Upper lobe of right lung (tissue), 1 donor: ENCODE data around the gene LRRC41. TPM values are rescaled to one million over a fixed set of nuclear protein-coding genes. Genes with fewer than 3 reads are reported as not detected.
A peak's percentile ranks its signal among the peaks of the same experiment; 100 is the strongest.

Experiments used
- ATAC-seq: fragments of 200-7000 bp; cut with Tn5 transposase; one replicate; pipeline ENCODE4 v1.9.1; 2020; ENCODE audit warnings: mild to moderate bottlenecking, moderate library complexity
- DNase-seq: peaks from one replicate; pipeline ENCODE4 v3.0.0-alpha.2; 2020
- H3K27ac ChIP-seq: fragments of 200-600 bp; one replicate; pipeline ENCODE4 v1.8.0; 2022
- H3K27me3 ChIP-seq: fragments of 200-600 bp; one replicate; pipeline ENCODE4 v1.8.0; 2022; ENCODE audit warnings: mild to moderate bottlenecking
- H3K36me3 ChIP-seq: fragments of 200-600 bp; one replicate; pipeline ENCODE4 v1.8.0; 2022
- H3K4me1 ChIP-seq: fragments of 200-600 bp; one replicate; pipeline ENCODE4 v1.8.0; 2022
- H3K4me3 ChIP-seq: fragments of 200-600 bp; one replicate; pipeline ENCODE4 v1.8.0; 2022; ENCODE audit warnings: mild to moderate bottlenecking
- H3K9me3 ChIP-seq: fragments of 200-600 bp; one replicate; pipeline ENCODE4 v1.8.0; 2022
- intact Hi-C: fragments of 100-400 bp; cut with DNase I; formaldehyde crosslinking; loops from one replicate; pipeline ENCODE4 v1.11.0; 2022
- total RNA-seq: library from RNA; stranded (reverse); fragmentation: NEBNext Ultra II Directional; extraction: Animal tissue kit (Norgen Biotek cat#: 25700); gene quantifications from one replicate; pipeline ENCODE4 v1.2.1, GENCODE V29; 2021
- TF ChIP-seq, protein P1 (sequence below): fragments of 200-600 bp; IDR thresholded peaks from one replicate; pipeline ENCODE4 v1.8.0; 2022; ENCODE audit warnings: antibody characterized with exemption
- donor health status: DM: no; HTN: yes; CAD: no; lungs with severe emphysema.

The LRRC41 gene
- total RNA-seq, 1 donor from 2014 or later, result 53.6 TPM

DNA sequence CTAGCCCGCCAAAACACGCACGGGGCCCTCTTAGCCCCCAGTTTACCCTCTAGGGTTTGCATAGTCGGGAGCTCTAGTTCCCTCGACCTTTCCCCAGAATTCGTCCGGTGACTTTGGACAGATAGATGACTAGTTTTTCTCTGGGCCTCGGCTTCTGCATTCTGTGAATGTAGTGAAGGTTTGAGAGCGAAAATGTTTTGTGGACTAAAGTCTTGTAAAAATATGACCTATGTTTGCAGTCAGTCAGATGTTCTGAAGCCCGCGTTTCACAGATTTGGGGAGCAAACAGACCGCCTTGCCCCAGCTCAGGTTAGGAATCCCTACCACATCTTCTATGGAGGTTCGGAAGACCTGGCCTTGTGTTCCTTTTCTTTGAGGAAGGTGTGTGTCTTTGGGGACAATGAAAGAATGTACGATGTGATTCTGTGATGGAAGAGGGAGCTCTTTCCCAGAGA is 483 bp upstream of the LRRC41 start:
- Histone ChIP-seq H3K9me3 (no peaks in the 10 kb centered on the region), H3K36me3 (peaks cover 2% of the 10 kb centered on the region), H3K27me3 (no peaks in the 10 kb centered on the region), H3K27ac (peak overlapping the region; percentile 98), H3K4me3 (peak overlapping the region; percentile 98), H3K4me1 (peaks cover 40% of the 10 kb centered on the region)
- ATAC-seq (peak; percentile 1), DNase-seq (no peak)
- intact Hi-C loops, result no loop called here
- TF ChIP-seq, protein P1, sequence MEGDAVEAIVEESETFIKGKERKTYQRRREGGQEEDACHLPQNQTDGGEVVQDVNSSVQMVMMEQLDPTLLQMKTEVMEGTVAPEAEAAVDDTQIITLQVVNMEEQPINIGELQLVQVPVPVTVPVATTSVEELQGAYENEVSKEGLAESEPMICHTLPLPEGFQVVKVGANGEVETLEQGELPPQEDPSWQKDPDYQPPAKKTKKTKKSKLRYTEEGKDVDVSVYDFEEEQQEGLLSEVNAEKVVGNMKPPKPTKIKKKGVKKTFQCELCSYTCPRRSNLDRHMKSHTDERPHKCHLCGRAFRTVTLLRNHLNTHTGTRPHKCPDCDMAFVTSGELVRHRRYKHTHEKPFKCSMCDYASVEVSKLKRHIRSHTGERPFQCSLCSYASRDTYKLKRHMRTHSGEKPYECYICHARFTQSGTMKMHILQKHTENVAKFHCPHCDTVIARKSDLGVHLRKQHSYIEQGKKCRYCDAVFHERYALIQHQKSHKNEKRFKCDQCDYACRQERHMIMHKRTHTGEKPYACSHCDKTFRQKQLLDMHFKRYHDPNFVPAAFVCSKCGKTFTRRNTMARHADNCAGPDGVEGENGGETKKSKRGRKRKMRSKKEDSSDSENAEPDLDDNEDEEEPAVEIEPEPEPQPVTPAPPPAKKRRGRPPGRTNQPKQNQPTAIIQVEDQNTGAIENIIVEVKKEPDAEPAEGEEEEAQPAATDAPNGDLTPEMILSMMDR, result no peak

DNA sequence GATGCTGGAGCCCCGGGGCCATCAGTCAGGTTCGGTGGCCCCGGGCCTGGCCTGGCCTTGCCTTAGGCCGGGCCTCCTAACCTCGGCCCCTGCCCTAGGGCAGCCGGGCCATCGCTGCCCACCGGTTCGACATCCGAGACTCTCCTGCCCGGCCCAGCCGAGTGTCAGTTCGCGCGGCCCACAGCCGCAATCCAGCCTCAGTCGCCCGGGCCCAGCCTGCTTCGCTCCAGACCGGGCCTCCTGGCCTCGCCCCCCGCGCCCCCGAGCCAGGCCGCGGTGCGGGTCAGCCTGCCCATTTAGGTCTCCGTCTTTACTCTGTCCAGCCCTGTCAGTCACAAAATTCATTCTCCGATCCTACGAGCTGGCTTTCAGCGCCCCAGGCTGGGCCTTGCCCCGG is 777 bp downstream of the LRRC41 start:
- peaks cover 4% of the 10 kb centered on the region for H3K36me3 ChIP-seq
- H3K9me3 ChIP-seq, result no peaks in the 10 kb centered on the region
- peaks cover 40% of the 10 kb centered on the region for H3K4me1 ChIP-seq
- TF ChIP-seq, protein P1, result no peak
- no peaks in the 10 kb centered on the region for H3K27me3 ChIP-seq
- intact Hi-C loops, result no loop called here
- peak overlapping the region; percentile 98 for H3K27ac ChIP-seq
- peak; percentile 76 for DNase-seq
- peak; percentile 21 for ATAC-seq
- H3K4me3 ChIP-seq, result peak overlapping the region; percentile 98

DNA sequence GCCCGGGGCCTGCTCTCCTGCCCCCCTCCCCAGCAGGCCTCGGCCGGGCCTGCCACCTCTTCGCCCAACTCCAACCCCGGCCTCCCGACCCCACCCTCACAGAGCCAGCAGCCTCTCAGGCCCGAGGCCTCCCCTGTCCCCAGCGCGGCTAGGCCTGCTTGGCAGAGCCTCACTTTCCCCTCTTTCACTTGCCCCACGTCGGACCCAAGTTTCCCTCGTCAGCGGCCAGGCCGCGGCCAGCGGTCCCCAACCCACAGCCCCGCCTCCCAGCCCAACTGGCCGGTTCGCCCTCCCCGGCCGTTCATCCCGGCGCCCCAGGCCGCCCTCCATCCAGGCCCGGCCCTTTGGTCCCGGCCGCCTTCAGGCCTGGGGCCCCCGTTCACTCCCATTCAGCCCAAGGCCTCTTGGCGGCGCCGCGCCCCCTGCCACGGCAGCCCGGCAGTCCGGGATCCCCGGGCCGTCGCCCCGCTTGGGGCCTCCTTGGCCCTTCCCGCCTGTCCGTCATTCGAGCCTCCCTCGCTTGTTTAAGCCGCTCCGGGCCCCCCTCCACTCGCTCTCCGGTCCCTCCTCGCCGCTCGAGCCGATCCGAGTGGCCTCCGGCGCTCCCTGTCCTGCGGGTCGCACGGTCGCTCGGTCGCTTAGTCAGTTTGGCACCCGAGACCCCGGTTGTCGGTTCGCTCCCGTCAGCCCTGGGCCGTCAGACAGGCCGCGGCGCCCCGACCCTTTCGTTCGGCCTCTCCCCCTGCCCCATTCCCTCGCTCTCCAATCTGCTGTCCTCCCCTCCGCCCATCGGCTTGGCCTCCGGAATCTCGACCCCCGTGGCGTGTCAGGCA is 1.4 kb downstream of the LRRC41 start:
- intact Hi-C loops, result no loop called here
- DNase-seq, result peak; percentile 85
- H3K4me1 ChIP-seq, result peaks cover 34% of the 10 kb centered on the region

DNA sequence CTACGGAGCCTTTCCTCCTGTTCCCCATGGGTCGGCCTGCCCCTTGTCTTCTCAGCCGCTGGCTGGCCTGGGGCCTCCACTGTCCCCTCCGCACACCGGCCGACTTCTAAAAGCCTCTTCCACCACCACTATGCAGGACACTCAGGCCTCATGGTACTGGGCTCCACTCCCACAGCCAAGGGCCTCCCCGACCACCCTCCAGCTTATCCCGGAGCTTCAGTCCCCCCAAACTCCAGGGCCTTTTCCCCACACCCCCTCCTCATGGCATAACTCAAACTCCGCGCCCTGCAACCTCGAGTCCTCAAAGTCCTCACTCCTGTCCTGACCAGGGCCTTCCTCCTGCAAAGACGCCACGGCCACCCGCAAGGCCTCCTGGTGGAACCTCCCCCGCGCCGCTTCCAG is 2.0 kb downstream of the LRRC41 start:
- peaks cover 17% of the 10 kb centered on the region for H3K36me3 ChIP-seq
- peak overlapping the region; percentile 98 for H3K27ac ChIP-seq
- no peaks in the 10 kb centered on the region for H3K9me3 ChIP-seq
- intact Hi-C loops, result no loop called here
- H3K27me3 ChIP-seq, result no peaks in the 10 kb centered on the region
- peaks cover 31% of the 10 kb centered on the region for H3K4me1 ChIP-seq
- DNase-seq, result no peak
- no peak for ATAC-seq
- TF ChIP-seq, protein P1, result no peak
- peak overlapping the region; percentile 98 for H3K4me3 ChIP-seq

More for the DNA sequence above, 1.4 kb downstream of the LRRC41 start:
- peak; percentile 64 for ATAC-seq
- TF ChIP-seq, protein P1, result peak; percentile 25
- Histone ChIP-seq H3K9me3 (no peaks in the 10 kb centered on the region), H3K36me3 (peaks cover 10% of the 10 kb centered on the region), H3K27ac (peak overlapping the region; percentile 98), H3K27me3 (no peaks in the 10 kb centered on the region), H3K4me3 (peak overlapping the region; percentile 98)

DNA sequence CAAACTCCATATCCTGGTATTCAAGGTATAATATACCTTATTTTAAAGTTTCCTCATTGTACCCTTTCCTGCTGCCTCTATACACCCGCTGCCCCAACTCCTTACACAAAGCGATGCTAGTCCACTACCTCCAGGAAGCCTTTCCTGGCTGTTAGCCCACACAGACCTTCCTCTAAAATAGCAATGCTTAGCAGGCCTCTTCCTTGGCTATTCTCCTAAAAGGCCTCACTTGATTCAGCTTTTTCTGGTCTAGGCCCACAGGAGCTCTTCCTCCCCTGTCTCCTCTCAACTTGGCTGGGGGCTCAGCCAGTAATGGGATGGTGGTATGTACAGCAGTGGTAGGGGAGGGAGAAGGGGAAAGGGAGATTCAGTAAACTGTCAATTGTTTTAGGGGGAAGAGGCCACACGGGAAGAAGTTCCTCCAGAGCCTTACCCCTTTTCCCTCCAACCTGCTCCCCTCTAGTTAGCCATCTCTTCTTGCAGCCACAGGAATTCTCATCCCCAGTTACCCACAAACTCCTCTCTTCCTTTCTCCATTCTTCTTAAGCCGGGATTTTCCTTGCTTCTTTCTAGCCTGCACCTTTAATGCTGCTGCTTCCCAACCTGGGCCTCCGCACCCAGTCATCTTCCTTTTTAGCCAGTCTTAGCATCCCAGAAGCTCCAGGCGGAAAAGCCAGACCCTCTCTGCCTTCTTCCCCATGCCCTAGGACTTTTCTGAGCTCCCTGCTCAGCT is 2.6 kb downstream of the LRRC41 start:
- ATAC-seq, result no peak
- peaks cover 22% of the 10 kb centered on the region for H3K36me3 ChIP-seq
- TF ChIP-seq, protein P1, result no peak
- peak overlapping the region; percentile 98 for H3K4me3 ChIP-seq
- no peaks in the 10 kb centered on the region for H3K27me3 ChIP-seq
- peaks cover 31% of the 10 kb centered on the region for H3K4me1 ChIP-seq
- intact Hi-C loops, result no loop called here
- no peaks in the 10 kb centered on the region for H3K9me3 ChIP-seq
- peak overlapping the region; percentile 98 for H3K27ac ChIP-seq
- DNase-seq, result no peak
